ENCODE data around the gene CDYL2. TPM values are rescaled to one million over a fixed set of nuclear protein-coding genes. Genes with fewer than 3 reads are reported as not detected.

The CDYL2 gene
- total RNA-seq, 4 donors from 2014 or later = 0.80 to 3.5 (median 2.3) TPM

- TF ChIP-seq POLR2AphosphoS5 (IDR thresholded peaks at IDR 0.05) = no peak
- TF ChIP-seq EP300 (IDR thresholded peaks at IDR 0.05; ENCODE audit: low read depth) = no peak
- no peak for TF ChIP-seq POLR2A (IDR thresholded peaks at IDR 0.05)
- TF ChIP-seq, protein P1, sequence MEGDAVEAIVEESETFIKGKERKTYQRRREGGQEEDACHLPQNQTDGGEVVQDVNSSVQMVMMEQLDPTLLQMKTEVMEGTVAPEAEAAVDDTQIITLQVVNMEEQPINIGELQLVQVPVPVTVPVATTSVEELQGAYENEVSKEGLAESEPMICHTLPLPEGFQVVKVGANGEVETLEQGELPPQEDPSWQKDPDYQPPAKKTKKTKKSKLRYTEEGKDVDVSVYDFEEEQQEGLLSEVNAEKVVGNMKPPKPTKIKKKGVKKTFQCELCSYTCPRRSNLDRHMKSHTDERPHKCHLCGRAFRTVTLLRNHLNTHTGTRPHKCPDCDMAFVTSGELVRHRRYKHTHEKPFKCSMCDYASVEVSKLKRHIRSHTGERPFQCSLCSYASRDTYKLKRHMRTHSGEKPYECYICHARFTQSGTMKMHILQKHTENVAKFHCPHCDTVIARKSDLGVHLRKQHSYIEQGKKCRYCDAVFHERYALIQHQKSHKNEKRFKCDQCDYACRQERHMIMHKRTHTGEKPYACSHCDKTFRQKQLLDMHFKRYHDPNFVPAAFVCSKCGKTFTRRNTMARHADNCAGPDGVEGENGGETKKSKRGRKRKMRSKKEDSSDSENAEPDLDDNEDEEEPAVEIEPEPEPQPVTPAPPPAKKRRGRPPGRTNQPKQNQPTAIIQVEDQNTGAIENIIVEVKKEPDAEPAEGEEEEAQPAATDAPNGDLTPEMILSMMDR (IDR thresholded peaks at IDR 0.05) = no peak
- H3K27me3 ChIP-seq = no peaks in the 10 kb centered on the region
- H3K4me3 ChIP-seq = no peak overlapping the region
- H3K36me3 ChIP-seq = no peaks in the 10 kb centered on the region
- no peaks in the 10 kb centered on the region for H3K9me3 ChIP-seq
- DNase-seq = no peak
- in situ Hi-C loops (cut with MboI; ENCODE audit: low pct_ligation_motif_present in 1 of 4, low pct_unique_long_range_greater_than_20kb in 1 of 4, low sequenced_read_pairs in 3 of 4) (no loop called here), intact Hi-C loops (cut with DNase I; ENCODE audit: low total_unique reads) (no loop called here)
- 86 to 87% methylated on average over 3 to 7 of the region's 7 CpGs for WGBS, 2 donors (ENCODE audit: low coverage in 1 of 2)
- H3K4me1 ChIP-seq = no peaks in the 10 kb centered on the region
- no peak overlapping the region for H3K27ac ChIP-seq
These were observed 124.4 kb downstream of the CDYL2 start for GRCh38 chr16:80680046-80680445.

GRCh38 chr16:80674884-80675283, 129.5 kb downstream of the CDYL2 start:
- intact Hi-C loops (cut with DNase I; ENCODE audit: low total_unique reads) = no loop called here
- H3K36me3 ChIP-seq = no peaks in the 10 kb centered on the region
- TF ChIP-seq, protein P1 (IDR thresholded peaks at IDR 0.05) = no peak
- in situ Hi-C loops (cut with MboI; ENCODE audit: low pct_ligation_motif_present in 1 of 4, low pct_unique_long_range_greater_than_20kb in 1 of 4, low sequenced_read_pairs in 3 of 4) = loop anchor here in 1 of 4 donors (10.0 kb wide), 1 partner anchor 60 kb away; no protein-coding TSS in a partner anchor
- DNase-seq = no peak
- H3K27ac ChIP-seq = no peak overlapping the region
- WGBS, 2 donors (ENCODE audit: low coverage in 1 of 2) = 80 to 86% methylated on average over 1 of the region's 1 CpG
- H3K4me1 ChIP-seq = no peaks in the 10 kb centered on the region
- no peaks in the 10 kb centered on the region for H3K27me3 ChIP-seq
- no peak overlapping the region for H3K4me3 ChIP-seq
- H3K9me3 ChIP-seq = no peaks in the 10 kb centered on the region

DNA sequence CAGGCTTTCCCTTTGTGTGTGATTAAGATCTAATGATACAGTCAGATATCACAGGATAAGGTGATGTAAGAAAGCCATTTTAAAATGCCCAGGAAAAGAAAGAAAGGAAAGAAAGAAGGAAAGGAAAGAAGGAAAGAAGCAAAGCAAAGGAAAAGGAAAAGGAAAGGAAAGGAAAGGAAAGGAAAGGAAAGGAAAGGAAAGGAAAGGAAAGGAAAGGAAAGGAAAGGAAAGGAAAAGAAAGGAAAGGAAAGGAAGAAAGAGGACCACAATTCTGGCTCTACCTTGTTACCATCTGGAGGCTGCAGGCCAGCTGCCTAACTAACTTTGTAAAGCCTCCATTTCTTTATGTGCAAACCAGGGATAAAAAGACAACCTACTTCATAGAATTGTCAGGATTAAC, 132.0 kb downstream of the CDYL2 start:
- Histone ChIP-seq H3K27me3 (no peaks in the 10 kb centered on the region), H3K9me3 (no peaks in the 10 kb centered on the region), H3K4me3 (no peak overlapping the region), H3K4me1 (no peaks in the 10 kb centered on the region), H3K36me3 (no peaks in the 10 kb centered on the region), H3K27ac (no peak overlapping the region)
- TF ChIP-seq POLR2A (IDR thresholded peaks at IDR 0.05) (no peak), POLR2AphosphoS5 (IDR thresholded peaks at IDR 0.05) (no peak), EP300 (IDR thresholded peaks at IDR 0.05; ENCODE audit: low read depth) (no peak)
- TF ChIP-seq, protein P1 (IDR thresholded peaks at IDR 0.05) = no peak
- in situ Hi-C loops (cut with MboI; ENCODE audit: low pct_ligation_motif_present in 1 of 4, low pct_unique_long_range_greater_than_20kb in 1 of 4, low sequenced_read_pairs in 3 of 4) = loop anchor here in 1 of 4 donors (10.0 kb wide), 1 partner anchor 62 kb away; no protein-coding TSS in a partner anchor
- intact Hi-C loops (cut with DNase I; ENCODE audit: low total_unique reads) = no loop called here
- no peak for DNase-seq

DNA sequence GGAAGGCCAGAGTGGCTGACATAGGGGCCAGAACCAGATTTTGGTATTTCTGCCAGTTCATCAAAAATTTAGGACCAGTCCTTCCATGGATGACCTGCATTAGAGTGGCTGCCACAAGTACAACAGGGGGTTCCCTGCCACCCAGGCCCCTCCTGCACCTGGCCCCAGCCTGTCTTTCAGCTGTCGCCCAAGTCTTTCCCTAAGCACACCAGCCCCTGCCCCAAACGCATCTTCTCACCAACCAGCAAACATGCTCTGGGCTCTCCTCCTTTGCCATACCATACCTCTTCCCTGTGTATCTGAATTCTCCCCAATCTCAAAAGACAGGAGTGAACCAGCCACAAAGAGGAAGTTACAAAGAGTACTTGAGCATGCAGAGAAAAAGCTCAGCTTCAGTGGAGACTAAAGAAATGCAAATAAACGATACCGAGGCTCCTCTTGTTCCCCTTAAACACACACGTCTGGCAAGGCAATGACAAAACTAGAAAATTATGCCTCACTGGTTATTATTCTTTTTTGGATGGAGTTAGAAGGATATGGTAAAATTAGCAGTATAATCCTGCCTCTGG, 133.0 kb downstream of the CDYL2 start:
- no peak for DNase-seq
- H3K9me3 ChIP-seq = no peaks in the 10 kb centered on the region
- intact Hi-C loops (cut with DNase I; ENCODE audit: low total_unique reads) (no loop called here), in situ Hi-C loops (cut with MboI; ENCODE audit: low pct_ligation_motif_present in 1 of 4, low pct_unique_long_range_greater_than_20kb in 1 of 4, low sequenced_read_pairs in 3 of 4) (loop anchor here in 1 of 4 donors (10.0 kb wide), 1 partner anchor 63 kb away; no protein-coding TSS in a partner anchor)
- WGBS, 2 donors (ENCODE audit: low coverage in 1 of 2) = 51 to 70% methylated on average over 3 to 5 of the region's 5 CpGs
- no peaks in the 10 kb centered on the region for H3K36me3 ChIP-seq
- H3K4me1 ChIP-seq = no peaks in the 10 kb centered on the region
- H3K27me3 ChIP-seq = no peaks in the 10 kb centered on the region
- TF ChIP-seq POLR2A (IDR thresholded peaks at IDR 0.05) = no peak
- TF ChIP-seq POLR2AphosphoS5 (IDR thresholded peaks at IDR 0.05) = no peak
- no peak for TF ChIP-seq EP300 (IDR thresholded peaks at IDR 0.05; ENCODE audit: low read depth)
- TF ChIP-seq, protein P1 (IDR thresholded peaks at IDR 0.05) = no peak
- no peak overlapping the region for H3K27ac ChIP-seq
- no peak overlapping the region for H3K4me3 ChIP-seq
